ENCODE measurements around the gene CNPPD1.
A peak's percentile ranks its signal among the peaks of the same experiment; 100 is the strongest.

CNPPD1 gene

DNA sequence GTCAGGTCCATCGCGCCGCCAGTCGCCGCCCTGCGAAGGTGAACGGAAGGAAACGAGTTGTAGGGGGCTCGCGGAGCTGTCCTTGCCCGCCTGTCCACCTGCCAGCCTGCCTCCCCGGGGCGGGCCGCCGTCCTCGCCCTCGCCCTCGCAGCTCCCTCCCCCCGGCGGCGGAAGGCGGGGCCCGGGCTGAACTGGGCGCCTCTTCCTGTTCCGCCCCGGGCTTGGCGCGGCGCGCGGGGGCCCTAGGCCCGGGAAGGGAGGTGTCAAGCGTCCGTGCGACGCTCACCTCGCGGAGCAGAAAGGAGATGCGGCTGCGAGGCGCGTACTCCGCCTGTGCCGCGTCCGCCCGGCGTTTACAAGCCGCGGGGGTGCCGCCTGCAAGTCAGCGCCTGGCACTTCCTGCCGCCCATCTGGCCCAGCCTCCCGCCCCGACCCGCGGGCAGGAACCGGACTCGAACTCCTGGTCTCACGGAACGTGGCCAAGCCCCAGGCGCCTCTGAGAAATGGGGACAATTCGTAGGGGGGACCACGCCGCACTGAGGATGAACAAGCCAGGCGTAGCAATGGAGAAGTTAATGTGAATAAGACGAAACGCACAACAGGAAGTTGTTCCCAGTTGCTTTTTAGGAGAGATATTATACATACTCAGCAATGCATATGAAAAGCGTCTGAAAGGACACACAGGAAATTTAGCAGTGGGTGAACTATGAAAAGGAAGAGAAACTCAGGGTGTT lies at the start of gene CNPPD1:
CNPPD1 (minus strand) TSS at position 108 of the 734 bp plus-strand sequence; CDS start at position 11, 97 bp downstream.
- DNase-seq (ENCODE audit: low spot score) = peak; percentile 86

GRCh38 chr2:219225350-219225749 lies 48.6 kb upstream of the CNPPD1 start:
- no peak for DNase-seq (ENCODE audit: low spot score)

DNA sequence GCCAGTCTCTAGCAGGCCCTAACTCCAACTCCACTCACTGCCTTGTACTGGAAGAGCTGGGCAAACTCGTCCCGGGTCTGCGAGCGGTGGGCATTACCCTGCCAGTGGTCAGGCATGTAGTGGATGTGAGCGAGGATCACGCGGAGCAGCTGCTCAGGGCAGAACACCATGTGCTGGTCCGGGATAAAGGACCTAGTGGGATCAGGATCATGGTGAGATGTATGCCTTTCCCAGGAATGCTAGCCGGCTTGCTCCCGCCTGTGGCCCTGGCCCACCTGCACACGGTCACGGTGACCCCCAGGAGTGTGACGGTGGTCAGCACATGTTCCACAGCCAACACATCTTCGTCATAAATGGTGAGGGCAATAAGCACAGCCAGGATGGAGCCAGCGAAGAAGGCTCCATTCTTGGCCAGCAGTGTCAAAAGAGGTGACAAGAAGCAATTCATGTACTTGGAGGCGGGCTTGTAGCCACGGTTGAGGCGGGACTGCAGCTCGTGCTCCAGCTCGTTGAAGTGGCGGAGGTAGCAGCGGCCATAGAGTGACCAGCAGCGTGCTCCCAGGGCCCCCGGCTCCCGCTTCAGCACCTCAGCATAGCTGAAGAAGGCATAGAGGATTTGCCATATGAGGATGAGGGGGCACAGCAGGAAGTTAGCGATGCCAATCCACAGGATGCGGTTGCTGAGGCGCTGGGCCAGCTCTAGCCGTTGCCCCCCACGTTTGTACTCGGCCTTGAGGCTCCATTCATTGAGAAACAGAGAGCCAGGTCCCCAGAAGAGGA lies 47.3 kb upstream of the CNPPD1 start:
- no peak for DNase-seq (ENCODE audit: low spot score)

DNA sequence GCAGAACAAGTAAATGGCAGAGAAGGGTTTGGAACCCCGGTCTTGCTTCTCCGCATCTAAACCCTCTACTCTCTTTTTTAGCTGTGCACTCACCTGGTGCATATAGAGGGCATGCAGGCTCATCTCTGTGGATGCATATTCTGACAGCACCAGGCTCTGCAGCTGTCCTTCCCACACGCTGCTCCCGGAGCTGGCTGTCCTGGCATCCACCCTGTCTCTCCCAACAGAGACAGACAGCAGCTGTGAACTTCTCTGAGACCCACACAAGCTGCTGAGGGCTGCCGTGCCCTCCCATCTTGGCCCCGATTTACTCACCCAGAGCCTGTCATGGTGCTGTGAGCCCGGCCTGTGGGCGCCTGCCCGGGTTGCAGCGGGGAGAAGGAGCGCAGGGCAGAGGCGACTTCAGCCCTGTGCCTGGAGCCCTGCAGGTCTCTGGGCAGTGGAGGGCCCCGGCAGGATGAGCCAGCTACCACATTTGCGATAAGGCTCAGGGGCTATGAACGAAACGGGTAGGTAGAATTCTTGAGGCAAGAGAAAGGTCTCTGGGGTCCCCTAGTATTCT lies 45.3 kb upstream of the CNPPD1 start:
- no peak for DNase-seq (ENCODE audit: low spot score)

DNA sequence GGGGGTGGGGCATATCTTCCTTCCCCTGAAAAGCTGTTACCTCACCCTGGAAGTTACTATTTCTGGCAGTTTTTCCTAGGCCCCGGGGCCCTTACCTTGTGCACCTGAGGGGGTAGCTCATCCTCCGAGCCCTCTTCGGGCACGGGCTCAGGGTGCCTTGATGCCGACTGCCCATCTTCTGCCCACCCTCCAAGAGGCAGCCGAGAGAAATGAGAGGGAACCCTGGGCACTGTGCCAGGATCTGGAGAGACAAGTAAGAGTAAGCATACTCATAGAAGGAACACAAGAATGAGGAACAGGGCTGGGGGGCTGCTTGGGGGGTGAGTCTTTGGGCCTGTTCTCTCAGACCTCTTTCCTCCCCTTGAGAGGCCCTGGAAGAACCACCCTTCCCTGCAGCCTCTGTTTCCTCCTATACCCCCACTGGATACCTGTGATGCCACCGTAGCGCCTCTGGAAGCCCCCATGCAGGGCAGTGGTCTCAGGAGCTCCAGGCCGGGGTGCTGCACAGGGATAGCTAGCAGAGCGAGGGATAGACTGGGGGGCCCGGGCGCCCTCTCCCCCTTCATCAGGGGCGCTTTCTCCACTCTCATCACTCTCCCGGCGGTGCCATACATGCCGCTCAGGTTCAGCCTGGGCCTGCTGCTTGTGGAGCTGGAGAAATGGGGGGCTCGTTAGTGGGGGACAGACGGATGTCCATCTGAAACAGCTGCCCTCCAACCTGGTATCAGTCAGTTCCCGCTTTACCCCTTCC lies 44.1 kb upstream of the CNPPD1 start:
- no peak for DNase-seq (ENCODE audit: low spot score)

DNA sequence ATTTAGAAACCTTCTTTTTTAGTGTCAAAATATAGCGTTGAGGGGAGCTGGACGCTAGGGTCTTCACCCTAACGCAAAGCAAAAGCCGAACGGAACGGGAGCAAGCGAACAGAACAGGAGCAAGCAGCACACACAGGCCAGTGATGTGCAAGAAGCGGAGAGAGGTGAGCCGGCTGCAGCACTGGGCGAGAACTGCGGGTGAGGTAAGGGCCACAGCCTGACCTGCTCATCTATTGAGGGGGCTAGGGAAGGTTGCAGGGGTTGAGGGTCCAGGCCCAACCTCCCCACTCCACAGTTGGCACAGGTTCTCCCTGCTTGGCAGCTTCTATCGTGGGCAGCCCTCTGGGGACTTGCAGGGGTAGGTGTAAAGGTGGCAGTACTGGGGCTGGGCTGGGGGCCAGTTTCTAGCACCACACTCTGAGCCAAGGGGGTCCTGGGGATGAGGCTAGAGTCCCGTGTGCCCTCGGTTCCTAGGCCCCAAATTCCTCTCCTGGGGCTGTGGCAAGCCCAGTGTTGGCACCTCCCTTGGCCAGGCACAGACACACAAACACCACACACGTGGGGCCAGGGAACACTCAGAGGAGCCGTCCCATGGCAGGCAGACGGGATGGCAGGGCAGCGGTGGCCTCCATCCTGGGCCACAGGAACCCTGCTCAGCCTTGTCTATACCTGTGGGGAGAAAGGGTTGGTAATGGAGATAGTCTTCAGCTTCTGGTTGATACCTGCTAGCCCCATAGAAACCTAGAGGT lies 43.2 kb upstream of the CNPPD1 start:
- DNase-seq (ENCODE audit: low spot score) = no peak

DNA sequence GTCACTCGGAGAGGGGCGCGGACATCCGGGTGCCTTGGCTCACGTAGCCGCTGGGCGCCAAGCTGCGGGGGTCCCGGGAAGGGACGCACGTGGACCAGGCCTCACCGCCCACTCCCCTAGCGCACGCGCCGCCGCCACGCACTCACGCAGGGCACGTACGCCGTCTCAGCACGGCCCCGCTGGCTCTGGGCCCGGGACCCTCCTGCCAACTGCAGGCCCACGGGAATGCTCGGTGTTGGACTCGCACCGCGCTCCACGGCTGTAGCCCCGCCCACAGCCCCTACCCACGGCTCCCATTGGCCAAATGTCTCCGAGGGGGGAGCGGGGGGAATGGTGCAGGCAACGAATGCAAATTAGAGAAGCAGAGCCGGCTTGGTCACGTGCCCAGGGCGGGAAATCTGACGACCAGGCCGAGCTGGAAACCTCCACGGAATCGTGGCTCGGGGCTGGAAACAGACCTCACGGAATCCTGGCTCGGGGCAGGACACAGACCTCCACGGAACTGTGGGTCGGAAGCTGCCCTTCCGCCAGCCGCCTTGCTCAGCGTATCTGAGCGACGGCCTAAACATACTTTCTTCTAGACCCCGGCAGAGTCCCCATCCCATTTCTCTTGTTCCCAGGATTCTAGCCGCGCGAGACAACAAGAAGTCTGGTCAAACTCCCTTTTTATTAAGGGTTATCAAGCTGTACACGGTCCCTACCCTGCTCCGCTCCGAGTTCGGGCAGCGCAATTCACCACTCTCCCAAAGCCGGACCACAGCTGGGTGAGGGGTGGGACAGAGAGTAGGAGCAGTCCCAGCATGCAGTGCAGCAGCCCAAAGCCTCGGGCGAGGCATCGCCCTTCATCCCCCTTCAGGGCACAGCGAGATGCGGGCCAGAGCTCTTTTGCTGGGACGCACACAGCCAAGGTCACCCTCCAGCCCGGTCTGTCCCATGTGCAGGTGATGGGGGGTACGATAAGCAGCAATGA lies 42.3 kb upstream of the CNPPD1 start, which contains the start of gene ABCB6:
ABCB6 (minus strand) TSS at position 227 of the 970 bp plus-strand sequence. CDS start 285 bp downstream, outside the sequence.
- peak; percentile 95 for DNase-seq (ENCODE audit: low spot score)

DNA sequence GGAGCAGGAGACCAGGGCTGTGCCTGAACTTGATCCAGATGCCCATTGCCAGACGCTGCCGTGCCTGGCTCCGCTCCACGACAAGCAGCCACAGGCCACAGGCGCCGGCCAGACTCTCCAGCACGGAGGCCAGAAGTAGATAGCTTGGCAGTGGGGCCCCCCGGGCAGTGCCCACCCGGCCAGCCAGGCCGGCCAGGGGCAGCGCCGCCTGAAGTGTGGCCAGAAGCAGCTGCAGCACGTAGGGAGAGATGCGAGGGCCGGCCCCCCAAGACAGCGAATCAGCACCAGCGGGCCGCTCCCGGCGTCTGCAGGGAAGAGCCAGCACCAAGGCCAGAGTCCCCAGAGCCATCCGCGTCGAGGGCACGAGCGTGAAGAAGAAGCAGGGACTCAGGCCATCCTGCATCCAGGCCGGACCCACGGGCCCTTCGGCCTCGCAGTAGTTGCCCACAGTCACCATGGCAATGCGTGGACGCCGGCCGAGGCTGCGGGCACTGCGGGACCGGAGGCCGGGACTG lies 41.5 kb upstream of the CNPPD1 start:
- no peak for DNase-seq (ENCODE audit: low spot score)

- no peak for DNase-seq (ENCODE audit: low spot score)
These were observed 39.8 kb upstream of the CNPPD1 start for GRCh38 chr2:219216535-219216915.

GRCh38 chr2:219215871-219216534 lies 39.3 kb upstream of the CNPPD1 start:
- no peak for DNase-seq (ENCODE audit: low spot score)

DNA sequence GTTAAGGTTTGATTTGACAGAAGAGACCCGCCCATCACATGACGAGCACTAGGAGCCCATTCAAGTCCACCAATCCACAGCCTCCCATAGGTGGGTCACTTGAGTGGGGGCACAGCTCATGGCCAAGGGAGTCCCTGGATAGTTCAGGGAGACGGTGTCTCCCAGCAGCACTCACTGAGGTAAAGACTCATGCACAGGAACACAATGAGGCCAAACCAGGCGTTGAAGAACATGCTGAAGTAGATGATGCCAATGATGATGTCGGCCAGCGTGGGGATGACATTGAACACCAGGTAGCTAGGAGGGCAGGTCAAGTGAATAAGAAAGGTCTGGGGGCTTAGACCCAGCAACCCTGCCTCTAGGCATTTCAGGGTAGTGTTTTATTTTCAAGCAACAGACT lies 38.1 kb upstream of the CNPPD1 start:
- DNase-seq (ENCODE audit: low spot score) = no peak

- no peak for DNase-seq (ENCODE audit: low spot score)
These were observed 37.4 kb upstream of the CNPPD1 start for GRCh38 chr2:219214141-219214540.

- no peak for DNase-seq (ENCODE audit: low spot score)
These were observed 36.9 kb upstream of the CNPPD1 start for GRCh38 chr2:219213486-219214071.

DNA sequence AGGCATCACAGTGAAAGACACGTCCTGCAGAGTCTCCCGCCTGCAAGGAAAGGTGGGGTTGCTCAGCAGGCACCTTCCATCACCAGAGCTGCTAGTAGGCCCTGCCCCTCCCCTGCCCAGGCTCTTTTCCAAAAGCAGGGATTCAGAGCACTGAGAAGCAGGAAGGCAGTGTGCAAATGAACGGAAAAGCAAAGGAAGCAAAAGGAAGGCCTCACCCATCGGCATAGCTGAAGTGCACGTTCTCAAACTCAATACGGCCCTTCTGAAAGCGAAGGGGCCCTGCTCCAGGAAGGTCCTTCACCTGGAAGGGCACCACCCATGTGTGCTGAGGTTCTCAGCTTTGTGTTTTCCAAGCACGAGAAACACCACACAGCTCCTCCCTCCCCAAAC lies 36.3 kb upstream of the CNPPD1 start:
- no peak for DNase-seq (ENCODE audit: low spot score)

DNA sequence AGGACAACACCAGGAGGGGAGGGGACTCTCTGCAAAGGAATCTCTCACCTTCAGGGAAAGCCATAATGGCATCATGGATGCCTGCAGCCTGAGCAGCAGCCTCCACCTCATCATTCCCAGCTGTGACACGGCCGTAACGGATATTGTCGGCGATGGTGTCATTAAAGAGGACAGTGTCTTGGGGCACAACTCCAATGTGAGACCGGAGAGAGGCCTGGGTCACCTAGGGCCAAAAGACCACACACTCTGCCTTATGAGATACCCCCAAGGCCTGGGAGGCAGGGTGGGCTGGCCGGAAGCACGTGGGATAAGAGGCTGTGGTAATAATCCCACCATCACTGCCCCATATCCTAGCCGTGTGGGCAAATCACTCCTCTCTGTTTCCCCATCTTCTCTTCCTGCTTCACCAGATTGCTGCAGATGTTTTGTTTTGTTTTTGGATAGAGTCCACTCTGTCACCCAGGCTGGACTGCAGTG lies 34.2 kb upstream of the CNPPD1 start:
- DNase-seq (ENCODE audit: low spot score) = no peak

- DNase-seq (ENCODE audit: low spot score) = no peak
These were observed 33.6 kb upstream of the CNPPD1 start for GRCh38 chr2:219210196-219210885.

DNA sequence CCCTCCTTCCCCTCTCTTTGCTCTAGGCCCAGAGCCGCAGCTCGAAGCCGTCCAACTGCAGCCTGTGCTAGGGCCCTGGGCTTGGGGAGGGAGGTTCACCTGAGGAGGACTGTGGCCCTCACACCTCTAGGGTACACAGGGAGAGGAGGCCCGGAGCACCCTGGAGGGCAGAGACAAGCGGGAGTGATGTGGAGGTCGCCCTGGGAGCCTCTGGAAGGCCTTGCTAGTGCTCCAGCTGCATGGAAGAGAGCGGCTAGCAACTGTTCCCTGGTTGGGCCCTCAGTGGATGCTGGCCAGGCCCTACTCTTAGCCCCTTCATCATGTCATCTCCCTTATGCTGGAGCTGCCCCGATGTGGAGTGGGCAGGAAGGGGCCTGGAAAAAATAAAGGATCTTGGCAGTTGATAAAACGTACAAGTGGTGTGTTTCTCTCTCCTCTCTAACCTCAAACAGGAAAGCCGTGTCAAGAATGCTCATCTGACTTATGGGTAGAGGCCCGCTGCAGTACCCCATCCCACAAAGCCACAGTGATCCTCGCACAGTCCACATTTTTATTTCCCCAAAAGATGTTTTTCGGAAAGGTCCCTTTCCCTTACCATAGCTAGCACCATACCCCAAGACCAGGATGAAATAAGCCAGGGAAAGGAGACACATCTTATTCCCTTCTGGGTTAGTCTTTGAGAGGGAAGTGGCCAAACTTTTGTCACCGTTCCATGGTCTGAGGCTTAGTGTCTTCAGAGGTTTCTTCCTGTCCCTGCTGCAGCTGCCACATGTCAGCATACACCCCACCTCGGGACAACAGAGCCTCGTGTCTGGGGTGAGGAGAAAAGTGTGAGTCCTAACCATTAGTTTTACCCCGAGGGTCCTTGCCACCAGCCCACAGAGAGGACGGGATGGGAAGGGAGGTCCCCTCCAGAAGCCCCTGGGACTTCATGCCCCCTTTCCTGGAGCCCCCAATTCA lies 32.8 kb upstream of the CNPPD1 start:
- DNase-seq (ENCODE audit: low spot score) = no peak

All from germinal center (tissue), 1 donor.